ENCODE measurements around the gene MX2. TPM values are rescaled to one million over a fixed set of nuclear protein-coding genes. Genes with fewer than 3 reads are reported as not detected.

Gene MX2
- total RNA-seq, 1 experiment from 2014 or later: 17.6 TPM

DNA sequence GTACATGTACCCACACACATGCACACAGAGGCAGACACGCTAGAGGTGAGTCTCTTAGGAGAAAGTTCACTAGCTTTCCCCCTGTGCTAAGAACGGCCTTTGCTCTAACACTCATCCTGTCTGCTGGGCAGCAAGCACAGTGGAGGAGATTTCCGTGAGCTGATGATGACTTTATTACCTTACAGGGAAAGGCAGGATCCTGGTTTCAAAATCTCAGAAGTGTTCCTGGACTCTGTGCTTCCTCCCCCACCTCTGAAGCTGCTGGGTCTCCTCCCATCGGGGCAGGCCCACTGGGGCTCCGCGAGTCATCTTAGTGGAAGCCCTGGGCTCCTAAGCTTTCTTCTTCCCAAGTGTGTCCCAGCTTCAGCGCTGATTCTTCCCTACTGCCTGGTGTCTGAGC is 42.6 kb upstream of the MX2 start:
- intact Hi-C loops (cut with micrococcal nuclease; ENCODE audit: unreplicated experiment): no loop called here
- H3K9me3 Mint-ChIP-seq (ENCODE audit: low read depth, unreplicated experiment): no peaks in the 10 kb centered on the region
- no peak for DNase-seq
- peaks cover 56% of the 10 kb centered on the region for H3K27me3 Mint-ChIP-seq (ENCODE audit: unreplicated experiment)
- TF ChIP-seq, protein P1, sequence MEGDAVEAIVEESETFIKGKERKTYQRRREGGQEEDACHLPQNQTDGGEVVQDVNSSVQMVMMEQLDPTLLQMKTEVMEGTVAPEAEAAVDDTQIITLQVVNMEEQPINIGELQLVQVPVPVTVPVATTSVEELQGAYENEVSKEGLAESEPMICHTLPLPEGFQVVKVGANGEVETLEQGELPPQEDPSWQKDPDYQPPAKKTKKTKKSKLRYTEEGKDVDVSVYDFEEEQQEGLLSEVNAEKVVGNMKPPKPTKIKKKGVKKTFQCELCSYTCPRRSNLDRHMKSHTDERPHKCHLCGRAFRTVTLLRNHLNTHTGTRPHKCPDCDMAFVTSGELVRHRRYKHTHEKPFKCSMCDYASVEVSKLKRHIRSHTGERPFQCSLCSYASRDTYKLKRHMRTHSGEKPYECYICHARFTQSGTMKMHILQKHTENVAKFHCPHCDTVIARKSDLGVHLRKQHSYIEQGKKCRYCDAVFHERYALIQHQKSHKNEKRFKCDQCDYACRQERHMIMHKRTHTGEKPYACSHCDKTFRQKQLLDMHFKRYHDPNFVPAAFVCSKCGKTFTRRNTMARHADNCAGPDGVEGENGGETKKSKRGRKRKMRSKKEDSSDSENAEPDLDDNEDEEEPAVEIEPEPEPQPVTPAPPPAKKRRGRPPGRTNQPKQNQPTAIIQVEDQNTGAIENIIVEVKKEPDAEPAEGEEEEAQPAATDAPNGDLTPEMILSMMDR (IDR thresholded peaks at IDR 0.05; ENCODE audit: unreplicated experiment): no peak
- no TSS peak for BruUV-seq (replicated peaks)
- no peak overlapping the region for H3K27ac Mint-ChIP-seq (ENCODE audit: unreplicated experiment)
- H3K4me1 Mint-ChIP-seq (ENCODE audit: low read depth, unreplicated experiment): no peaks in the 10 kb centered on the region
- CTCF ChIA-PET: interaction anchor here (0.5 kb wide), 1 partner anchor 266 kb away, joined by 5 read pairs; no protein-coding TSS in a partner anchor
- no peak overlapping the region for H3K4me3 Mint-ChIP-seq (ENCODE audit: low read depth, unreplicated experiment)
- peaks cover 5% of the 10 kb centered on the region for H3K36me3 Mint-ChIP-seq (ENCODE audit: insufficient read depth, unreplicated experiment)

DNA sequence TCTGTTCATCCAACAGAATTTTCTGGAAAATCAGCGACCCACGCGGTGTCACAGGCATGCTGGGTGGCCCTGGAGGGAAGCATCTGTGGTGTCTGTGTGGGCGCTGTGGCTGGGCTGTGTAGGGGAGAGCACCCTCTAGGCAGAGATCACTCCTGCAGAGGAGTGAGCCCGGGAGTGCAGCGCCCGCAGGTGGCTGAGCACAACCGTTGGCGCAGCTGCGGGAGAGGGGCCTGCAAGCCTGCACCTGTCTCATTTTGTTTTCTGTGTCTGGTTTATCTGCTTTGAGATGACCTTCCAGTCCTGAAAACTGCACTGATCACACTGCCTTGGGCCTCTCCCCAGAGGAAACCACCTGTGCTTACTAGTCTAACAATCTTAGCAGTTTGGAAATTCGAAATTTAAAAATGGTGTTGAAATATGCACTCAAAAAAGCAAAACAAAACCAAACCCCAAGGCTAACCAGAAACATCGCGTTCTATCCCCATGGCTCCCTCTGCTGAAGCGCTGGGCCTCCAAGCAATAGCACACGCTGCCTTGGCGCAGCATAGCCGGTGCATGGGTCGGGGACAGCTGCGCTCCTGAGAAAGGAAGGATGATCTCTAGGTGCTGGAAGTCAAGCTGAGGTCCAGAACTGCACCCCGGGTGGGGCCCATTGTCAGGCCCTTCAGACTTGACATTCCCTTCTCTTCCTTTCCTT is 40.5 kb upstream of the MX2 start:
- BruUV-seq (replicated peaks): no TSS peak
- Mint-ChIP-seq H3K36me3 (ENCODE audit: insufficient read depth, unreplicated experiment) (no peaks in the 10 kb centered on the region), H3K27me3 (ENCODE audit: unreplicated experiment) (peaks cover 39% of the 10 kb centered on the region), H3K27ac (ENCODE audit: unreplicated experiment) (no peak overlapping the region), H3K4me3 (ENCODE audit: low read depth, unreplicated experiment) (no peak overlapping the region), H3K4me1 (ENCODE audit: low read depth, unreplicated experiment) (no peaks in the 10 kb centered on the region), H3K9me3 (ENCODE audit: low read depth, unreplicated experiment) (no peaks in the 10 kb centered on the region)
- CTCF ChIA-PET: no interaction called here
- DNase-seq: no peak
- TF ChIP-seq, protein P1 (IDR thresholded peaks at IDR 0.05; ENCODE audit: unreplicated experiment): no peak
- intact Hi-C loops (cut with micrococcal nuclease; ENCODE audit: unreplicated experiment): no loop called here

DNA sequence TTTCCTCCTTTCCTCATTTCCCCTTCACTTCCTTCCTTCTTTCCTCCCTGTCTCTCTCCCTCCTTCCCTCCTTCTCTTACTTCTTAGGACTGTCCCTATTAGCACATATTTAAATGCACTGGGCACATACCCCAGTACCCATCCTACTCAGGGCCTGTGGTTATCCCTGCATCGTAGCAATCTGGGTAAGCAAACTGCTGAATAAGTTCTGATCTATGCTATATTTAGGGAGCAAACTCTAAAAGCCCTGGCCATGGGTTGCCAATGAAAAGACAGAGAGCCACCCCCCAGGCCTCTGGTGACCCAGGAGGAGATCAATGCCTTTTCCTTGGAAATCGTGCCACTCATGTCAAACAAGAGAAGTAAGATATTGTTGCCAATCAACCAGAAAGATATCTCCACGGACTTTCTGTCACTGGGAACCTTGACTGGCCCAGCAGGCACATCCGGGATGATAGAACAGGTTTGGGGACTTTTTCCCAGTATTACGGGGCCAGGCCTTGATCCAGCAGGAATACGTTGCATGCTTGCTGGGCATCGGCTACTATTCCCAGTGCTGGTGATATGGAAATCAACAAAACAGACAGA is 39.8 kb upstream of the MX2 start:
- no peaks in the 10 kb centered on the region for H3K36me3 Mint-ChIP-seq (ENCODE audit: insufficient read depth, unreplicated experiment)
- H3K9me3 Mint-ChIP-seq (ENCODE audit: low read depth, unreplicated experiment): no peaks in the 10 kb centered on the region
- DNase-seq: no peak
- peaks cover 36% of the 10 kb centered on the region for H3K27me3 Mint-ChIP-seq (ENCODE audit: unreplicated experiment)
- H3K4me3 Mint-ChIP-seq (ENCODE audit: low read depth, unreplicated experiment): no peak overlapping the region
- H3K27ac Mint-ChIP-seq (ENCODE audit: unreplicated experiment): no peak overlapping the region
- TF ChIP-seq, protein P1 (IDR thresholded peaks at IDR 0.05; ENCODE audit: unreplicated experiment): no peak
- no peaks in the 10 kb centered on the region for H3K4me1 Mint-ChIP-seq (ENCODE audit: low read depth, unreplicated experiment)
- CTCF ChIA-PET: no interaction called here
- intact Hi-C loops (cut with micrococcal nuclease; ENCODE audit: unreplicated experiment): no loop called here
- no TSS peak for BruUV-seq (replicated peaks)

DNA sequence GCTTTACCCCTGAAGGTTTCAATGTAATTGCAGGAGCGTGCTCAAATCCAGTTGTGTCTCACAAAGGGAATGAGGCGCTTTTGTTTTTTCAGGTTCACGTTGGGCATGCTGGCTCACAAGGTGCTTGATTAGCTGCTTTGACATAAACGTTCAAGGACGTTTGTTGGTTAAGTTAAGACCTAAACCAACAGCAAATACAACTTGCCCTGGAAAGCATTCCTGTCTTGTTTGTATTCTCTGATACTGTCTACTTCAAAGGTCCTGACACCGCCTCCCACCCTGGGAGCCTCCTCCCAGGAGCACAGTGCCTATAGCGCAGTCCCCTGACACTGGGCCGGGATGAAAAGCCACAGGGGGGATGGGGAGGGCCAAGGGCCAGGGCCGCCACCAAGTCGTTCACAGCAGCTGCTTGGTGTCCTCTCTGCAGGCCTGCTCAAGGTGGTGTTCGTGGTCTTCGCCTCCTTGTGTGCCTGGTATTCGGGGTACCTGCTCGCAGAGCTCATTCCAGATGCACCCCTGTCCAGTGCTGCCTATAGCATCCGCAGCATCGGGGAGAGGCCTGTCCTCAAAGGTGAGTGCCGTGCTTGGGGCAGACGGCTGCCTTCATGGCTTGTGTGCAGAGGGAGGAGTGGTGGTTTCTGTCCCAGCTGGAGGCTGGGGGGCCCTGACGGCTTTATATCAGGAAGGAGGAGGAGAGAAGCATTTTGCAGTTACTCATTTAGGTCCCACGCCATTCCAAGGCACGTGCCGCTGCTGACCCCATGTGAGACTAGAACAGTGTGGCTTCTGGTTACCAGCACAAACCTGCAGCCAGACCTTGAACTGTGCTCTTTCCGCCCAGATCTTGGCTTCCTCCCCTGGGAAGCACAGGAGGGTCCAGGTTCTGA is 39.1 kb upstream of the MX2 start:
- Mint-ChIP-seq H3K27ac (ENCODE audit: unreplicated experiment) (no peak overlapping the region), H3K36me3 (ENCODE audit: insufficient read depth, unreplicated experiment) (no peaks in the 10 kb centered on the region), H3K4me1 (ENCODE audit: low read depth, unreplicated experiment) (no peaks in the 10 kb centered on the region), H3K27me3 (ENCODE audit: unreplicated experiment) (peaks cover 29% of the 10 kb centered on the region), H3K4me3 (ENCODE audit: low read depth, unreplicated experiment) (no peak overlapping the region), H3K9me3 (ENCODE audit: low read depth, unreplicated experiment) (no peaks in the 10 kb centered on the region)
- intact Hi-C loops (cut with micrococcal nuclease; ENCODE audit: unreplicated experiment): no loop called here
- no peak for DNase-seq
- TF ChIP-seq, protein P1 (IDR thresholded peaks at IDR 0.05; ENCODE audit: unreplicated experiment): no peak
- no TSS peak for BruUV-seq (replicated peaks)
- CTCF ChIA-PET: no interaction called here

All from Calu3 (cell line).